HFFc6 (cell line): Measurements from ENCODE around the gene NINJ2. TPM values are rescaled to one million over a fixed set of nuclear protein-coding genes. Genes with fewer than 3 reads are reported as not detected.
"Not testable (repeated sequence)": the region's sequence is repeated elsewhere in the genome, so short reads cannot be mapped to it uniquely, and the experiment has no call there.

Experiments used
- DNase-seq: peaks from one replicate; pipeline ENCODE4 v3.0.0-alpha.2; 2018
- H3K27ac Mint-ChIP-seq: 2 replicates; pipeline ENCODE4 v1.8.0; 2020; ENCODE audit warnings: mild to moderate bottlenecking, mixed read lengths
- H3K27me3 Mint-ChIP-seq: 2 replicates; pipeline ENCODE4 v1.8.0; 2021; ENCODE audit warnings: mild to moderate bottlenecking, moderate library complexity, mixed read lengths; ENCODE audit not compliant: insufficient read depth
- H3K36me3 Mint-ChIP-seq: 2 replicates; pipeline ENCODE4 v1.8.0; 2021; ENCODE audit warnings: low read depth, mixed read lengths
- H3K4me1 Mint-ChIP-seq: 2 replicates; pipeline ENCODE4 v1.8.0; 2020; ENCODE audit warnings: low read depth, mixed read lengths
- H3K4me3 Mint-ChIP-seq: 2 replicates; pipeline ENCODE4 v1.8.0; 2020; ENCODE audit warnings: mild to moderate bottlenecking, moderate library complexity, mixed read lengths
- H3K9me3 Mint-ChIP-seq: 2 replicates; pipeline ENCODE4 v1.8.0; 2020; ENCODE audit warnings: mild to moderate bottlenecking, mixed read lengths
- CTCF ChIP-seq: fragments of 200-600 bp; sonication (generic); IDR thresholded peaks from 2 replicates; pipeline ENCODE4 v1.5.0; 2021; ENCODE audit warnings: antibody characterized with exemption, mild to moderate bottlenecking
- total RNA-seq, 6 experiments: library from RNA; stranded (reverse); fragmentation: NEBNext Ultra II Directional; extraction: Animal tissue kit (Norgen Biotek cat#: 25700); gene quantifications; 2 replicates in 1 of 6; 3 replicates in 5 of 6; pipeline ENCODE4 v1.2.3, GENCODE V29; 2021

NINJ2 gene
- total RNA-seq, 6 experiments from 2014 or later: not detected

- Mint-ChIP-seq H3K27ac (no peak overlapping the region), H3K4me1 (no peaks in the 10 kb centered on the region)
These were observed 38.8 kb upstream of the NINJ2 start for GRCh38 chr12:701896-702539.

GRCh38 chr12:700016-700415 is 36.8 kb upstream of the NINJ2 start:
- H3K36me3 Mint-ChIP-seq: peaks cover 16% of the 10 kb centered on the region
- H3K27me3 Mint-ChIP-seq: peaks cover 25% of the 10 kb centered on the region
- TF ChIP-seq CTCF: no peak
- no peak overlapping the region for H3K27ac Mint-ChIP-seq
- H3K4me1 Mint-ChIP-seq: peaks cover 9% of the 10 kb centered on the region; the same call in 1 of the 2 replicates
- DNase-seq: no peak
- H3K9me3 Mint-ChIP-seq: peaks cover 27% of the 10 kb centered on the region
- H3K4me3 Mint-ChIP-seq: no peak overlapping the region

More at GRCh38 chr12:701896-702539, 38.8 kb upstream of the NINJ2 start:
- no peak for DNase-seq
- TF ChIP-seq CTCF: no peak
- H3K4me3 Mint-ChIP-seq: no peak overlapping the region
- H3K36me3 Mint-ChIP-seq: peaks cover 13% of the 10 kb centered on the region
- peaks cover 34% of the 10 kb centered on the region for H3K27me3 Mint-ChIP-seq
- H3K9me3 Mint-ChIP-seq: peaks cover 19% of the 10 kb centered on the region

GRCh38 chr12:698222-698621 is 35.0 kb upstream of the NINJ2 start:
- Mint-ChIP-seq H3K9me3 (peaks cover 27% of the 10 kb centered on the region), H3K27me3 (peaks cover 18% of the 10 kb centered on the region), H3K36me3 (peaks cover 19% of the 10 kb centered on the region)
- not testable (repeated sequence) for DNase-seq, H3K27ac Mint-ChIP-seq, H3K4me3 Mint-ChIP-seq, H3K4me1 Mint-ChIP-seq

- Mint-ChIP-seq H3K36me3 (peaks cover 19% of the 10 kb centered on the region), H3K4me3 (no peak overlapping the region), H3K27ac (no peak overlapping the region), H3K27me3 (peaks cover 15% of the 10 kb centered on the region), H3K4me1 (peaks cover 9% of the 10 kb centered on the region; the same call in 1 of the 2 replicates), H3K9me3 (peaks cover 27% of the 10 kb centered on the region)
- no peak for DNase-seq
- TF ChIP-seq CTCF: no peak
These were observed 34.2 kb upstream of the NINJ2 start for GRCh38 chr12:697481-697880.

GRCh38 chr12:694734-695503 is 31.7 kb upstream of the NINJ2 start:
- DNase-seq: no peak
- H3K9me3 Mint-ChIP-seq: peaks cover 27% of the 10 kb centered on the region

More at GRCh38 chr12:694734-695503, 31.7 kb upstream of the NINJ2 start:
- H3K36me3 Mint-ChIP-seq: peaks cover 19% of the 10 kb centered on the region
- H3K4me3 Mint-ChIP-seq: no peak overlapping the region
- peaks cover 9% of the 10 kb centered on the region; the same call in 1 of the 2 replicates for H3K4me1 Mint-ChIP-seq
- H3K27ac Mint-ChIP-seq: no peak overlapping the region
- H3K27me3 Mint-ChIP-seq: peaks cover 7% of the 10 kb centered on the region
- TF ChIP-seq CTCF: no peak
